ENCODE data around the gene COX4I2. TPM values are rescaled to one million over a fixed set of nuclear protein-coding genes. Genes with fewer than 3 reads are reported as not detected.
A peak's percentile ranks its signal among the peaks of the same experiment; 100 is the strongest.

Gene COX4I2
- total RNA-seq, 1 donor from 2014 or later: not detected

DNA sequence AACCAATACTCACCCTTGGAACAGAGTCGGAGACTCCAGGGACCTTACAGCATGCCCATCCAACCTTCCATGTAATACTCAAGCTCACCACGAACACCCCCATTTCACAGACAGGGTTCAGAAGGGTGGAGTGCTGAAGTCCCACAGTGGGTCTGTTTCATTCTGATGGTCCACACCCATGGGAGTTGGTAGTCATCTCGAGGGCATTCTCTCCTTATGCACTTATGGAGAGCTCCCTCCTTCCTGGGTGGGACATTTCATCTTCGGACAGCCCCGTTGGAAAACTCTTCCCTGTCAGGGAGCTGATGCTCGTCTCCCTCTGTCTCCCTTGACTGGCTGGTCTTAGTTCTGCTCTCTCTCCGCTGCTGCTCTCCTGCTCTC lies 38.9 kb downstream of the COX4I2 start:
- no peak for DNase-seq (ENCODE audit: low read depth)
- TF ChIP-seq, protein P1, sequence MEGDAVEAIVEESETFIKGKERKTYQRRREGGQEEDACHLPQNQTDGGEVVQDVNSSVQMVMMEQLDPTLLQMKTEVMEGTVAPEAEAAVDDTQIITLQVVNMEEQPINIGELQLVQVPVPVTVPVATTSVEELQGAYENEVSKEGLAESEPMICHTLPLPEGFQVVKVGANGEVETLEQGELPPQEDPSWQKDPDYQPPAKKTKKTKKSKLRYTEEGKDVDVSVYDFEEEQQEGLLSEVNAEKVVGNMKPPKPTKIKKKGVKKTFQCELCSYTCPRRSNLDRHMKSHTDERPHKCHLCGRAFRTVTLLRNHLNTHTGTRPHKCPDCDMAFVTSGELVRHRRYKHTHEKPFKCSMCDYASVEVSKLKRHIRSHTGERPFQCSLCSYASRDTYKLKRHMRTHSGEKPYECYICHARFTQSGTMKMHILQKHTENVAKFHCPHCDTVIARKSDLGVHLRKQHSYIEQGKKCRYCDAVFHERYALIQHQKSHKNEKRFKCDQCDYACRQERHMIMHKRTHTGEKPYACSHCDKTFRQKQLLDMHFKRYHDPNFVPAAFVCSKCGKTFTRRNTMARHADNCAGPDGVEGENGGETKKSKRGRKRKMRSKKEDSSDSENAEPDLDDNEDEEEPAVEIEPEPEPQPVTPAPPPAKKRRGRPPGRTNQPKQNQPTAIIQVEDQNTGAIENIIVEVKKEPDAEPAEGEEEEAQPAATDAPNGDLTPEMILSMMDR (IDR thresholded peaks at IDR 0.05; ENCODE audit: insufficient read depth, low read length, severe bottlenecking): no peak
- FAIRE-seq: no peak
- H3K36me3 ChIP-seq (ENCODE audit: control insufficient read depth, insufficient read depth, low read length): peaks cover 16% of the 10 kb centered on the region
- no peaks in the 10 kb centered on the region for H3K27me3 ChIP-seq (ENCODE audit: control insufficient read depth, insufficient read depth, low read length)
- no peak overlapping the region for H3K4me3 ChIP-seq (ENCODE audit: low read depth, low read length)

- Histone ChIP-seq H3K27me3 (ENCODE audit: control insufficient read depth, insufficient read depth, low read length) (no peaks in the 10 kb centered on the region), H3K36me3 (ENCODE audit: control insufficient read depth, insufficient read depth, low read length) (peaks cover 14% of the 10 kb centered on the region), H3K4me3 (ENCODE audit: low read depth, low read length) (no peak overlapping the region)
- FAIRE-seq (no peak), DNase-seq (ENCODE audit: low read depth) (no peak)
- TF ChIP-seq, protein P1 (IDR thresholded peaks at IDR 0.05; ENCODE audit: insufficient read depth, low read length, severe bottlenecking): no peak
Observed at GRCh38 chr20:31677553-31678260, 40.0 kb downstream of the COX4I2 start.

GRCh38 chr20:31678389-31679356 lies 41.0 kb downstream of the COX4I2 start:
- TF ChIP-seq, protein P1 (IDR thresholded peaks at IDR 0.05; ENCODE audit: insufficient read depth, low read length, severe bottlenecking): no peak
- no peak for FAIRE-seq
- H3K36me3 ChIP-seq (ENCODE audit: control insufficient read depth, insufficient read depth, low read length): peaks cover 14% of the 10 kb centered on the region

GRCh38 chr20:31679357-31680285 lies 41.9 kb downstream of the COX4I2 start:
- Histone ChIP-seq H3K4me3 (ENCODE audit: low read depth, low read length) (no peak overlapping the region), H3K36me3 (ENCODE audit: control insufficient read depth, insufficient read depth, low read length) (peaks cover 13% of the 10 kb centered on the region), H3K27me3 (ENCODE audit: control insufficient read depth, insufficient read depth, low read length) (no peaks in the 10 kb centered on the region)
- TF ChIP-seq, protein P1 (IDR thresholded peaks at IDR 0.05; ENCODE audit: insufficient read depth, low read length, severe bottlenecking): no peak
- no peak for FAIRE-seq
- DNase-seq (ENCODE audit: low read depth): no peak

More at GRCh38 chr20:31678389-31679356, 41.0 kb downstream of the COX4I2 start:
- Histone ChIP-seq H3K27me3 (ENCODE audit: control insufficient read depth, insufficient read depth, low read length) (no peaks in the 10 kb centered on the region), H3K4me3 (ENCODE audit: low read depth, low read length) (no peak overlapping the region)
- DNase-seq (ENCODE audit: low read depth): peak; percentile 62

DNA sequence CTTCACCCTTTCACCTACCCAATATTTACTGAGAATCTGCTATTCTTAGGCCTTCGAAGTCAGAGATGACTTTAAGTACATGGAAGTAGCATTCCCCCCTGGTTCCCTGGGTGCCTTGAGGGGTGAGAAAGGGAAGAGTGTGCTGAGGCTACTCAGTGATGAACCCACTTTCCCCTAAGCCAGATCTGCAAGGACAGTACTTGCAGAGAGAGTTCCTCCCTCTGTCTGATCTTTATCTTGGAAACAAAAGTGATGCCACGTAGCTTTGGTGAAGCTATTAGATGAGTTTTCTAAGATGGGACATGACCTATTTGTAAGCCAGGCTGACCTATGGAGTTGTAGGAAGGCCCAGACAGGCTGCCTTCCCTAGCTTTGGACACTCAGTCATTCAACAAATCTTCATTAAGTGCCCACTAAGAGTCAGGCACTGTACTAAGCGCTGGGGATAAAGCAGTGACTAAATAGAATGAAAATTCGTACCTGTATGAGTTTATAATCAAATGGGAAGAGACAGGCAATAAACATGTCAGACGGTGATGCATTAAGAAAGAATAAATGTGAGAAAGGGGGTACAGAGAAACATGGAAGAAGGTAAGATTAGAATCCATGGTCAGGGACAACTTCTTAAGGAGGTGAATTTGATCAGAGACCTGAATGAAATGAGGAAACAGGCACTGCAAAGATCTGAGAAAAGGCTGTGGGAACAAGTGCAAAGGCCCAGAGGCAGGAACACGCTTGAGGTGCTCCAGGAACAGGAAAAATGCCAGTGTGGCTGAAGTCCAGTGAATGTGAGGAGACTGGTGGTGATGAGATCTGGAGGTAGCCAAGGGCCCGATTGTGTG lies 42.8 kb downstream of the COX4I2 start:
- H3K36me3 ChIP-seq (ENCODE audit: control insufficient read depth, insufficient read depth, low read length): peaks cover 13% of the 10 kb centered on the region
- FAIRE-seq (no peak), DNase-seq (ENCODE audit: low read depth) (no peak)
- TF ChIP-seq, protein P1 (IDR thresholded peaks at IDR 0.05; ENCODE audit: insufficient read depth, low read length, severe bottlenecking): no peak
- H3K4me3 ChIP-seq (ENCODE audit: low read depth, low read length): no peak overlapping the region
- H3K27me3 ChIP-seq (ENCODE audit: control insufficient read depth, insufficient read depth, low read length): no peaks in the 10 kb centered on the region
